K562 (cell line): ENCODE measurements around the gene NUFIP2.

Experiments
- AFF4 ChIP-seq: sonication (generic); formaldehyde crosslinking; IDR thresholded peaks from 2 replicates; pipeline ENCODE4 v1.8.0; 2023; ENCODE audit warnings: mild to moderate bottlenecking, missing genetic modification reagents
- ATF2 ChIP-seq: sonication (generic); formaldehyde crosslinking; IDR thresholded peaks from 2 replicates; pipeline ENCODE4 v1.8.1; 2022; ENCODE audit warnings: missing genetic modification reagents
- CTCF ChIP-seq, 3 experiments: IDR thresholded peaks in 2 of 3; conservative IDR thresholded peaks in 1 of 3; 2 replicates each; pipeline ENCODE4 v1.5.1; 2011 to 2012; ENCODE audit warnings: low read length in 3 of 3, mild to moderate bottlenecking in 3 of 3, control low read depth in 2 of 3, improper control_type of control experiment in 1 of 3, inconsistent platforms in 1 of 3, low read depth in 1 of 3, mixed read lengths in 1 of 3, moderate library complexity in 1 of 3; ENCODE audit not compliant: insufficient read depth in 2 of 3
- CUX1 ChIP-seq: fragments of 200-800 bp; sonication (Bioruptor generic); IDR thresholded peaks from 2 replicates; pipeline ENCODE4 v1.6.1; 2016; ENCODE audit warnings: missing genetic modification characterization, missing compliant biosample characterization
- DACH1 ChIP-seq: fragments of 450-650 bp; IDR thresholded peaks from 2 replicates; pipeline ENCODE4 v1.6.1; 2018; ENCODE audit not compliant: partially characterized antibody
- EP300 ChIP-seq: IDR thresholded peaks from 2 replicates; pipeline ENCODE4 v1.6.1; 2012; ENCODE audit warnings: low read length, improper control_type of control experiment
- IFI16 ChIP-seq: fragments of 250-450 bp; sonication (Bioruptor Pico); IDR thresholded peaks from 2 replicates; pipeline ENCODE4 v2.1.2; 2022; ENCODE audit warnings: mild to moderate bottlenecking, inconsistent platforms
- MECOM ChIP-seq: fragments of 250-450 bp; sonication (Bioruptor Pico); IDR thresholded peaks from 2 replicates; pipeline ENCODE4 v1.8.0; 2022; ENCODE audit warnings: inconsistent platforms
- NFYB ChIP-seq: IDR thresholded peaks from 2 replicates; pipeline ENCODE4 v1.6.1; 2011; ENCODE audit warnings: mild to moderate bottlenecking, moderate library complexity; ENCODE audit not compliant: insufficient read length; ENCODE audit errors: extremely low read depth
- SIN3A ChIP-seq, 2 experiments: fragments of 150-350 bp in 1 of 2; IDR thresholded peaks; 2 replicates each; pipeline ENCODE4 v1.6.1; 2011 to 2016; ENCODE audit warnings: borderline replicate concordance in 2 of 2, low read depth in 2 of 2, low read length in 2 of 2, mild to moderate bottlenecking in 2 of 2, moderate library complexity in 2 of 2; ENCODE audit not compliant: control insufficient read depth in 1 of 2
- SP1 ChIP-seq: sonication (generic); formaldehyde crosslinking; IDR thresholded peaks from 2 replicates; pipeline ENCODE4 v1.8.1; 2022; ENCODE audit warnings: mild to moderate bottlenecking, missing genetic modification reagents
- ZC3H11A ChIP-seq: IDR thresholded peaks from 2 replicates; pipeline ENCODE4 v1.6.1; 2012; ENCODE audit warnings: low read depth, low read length, improper control_type of control experiment
- TF ChIP-seq, protein P1 (sequence below), 2 experiments: IDR thresholded peaks in 1 of 2; conservative IDR thresholded peaks in 1 of 2; 2 replicates each; pipeline ENCODE4 v1.6.1; 2016; ENCODE audit warnings: low read depth in 2 of 2, mild to moderate bottlenecking in 1 of 2, missing compliant biosample characterization in 1 of 2, missing genetic modification characterization in 1 of 2, moderate library complexity in 1 of 2

DNA sequence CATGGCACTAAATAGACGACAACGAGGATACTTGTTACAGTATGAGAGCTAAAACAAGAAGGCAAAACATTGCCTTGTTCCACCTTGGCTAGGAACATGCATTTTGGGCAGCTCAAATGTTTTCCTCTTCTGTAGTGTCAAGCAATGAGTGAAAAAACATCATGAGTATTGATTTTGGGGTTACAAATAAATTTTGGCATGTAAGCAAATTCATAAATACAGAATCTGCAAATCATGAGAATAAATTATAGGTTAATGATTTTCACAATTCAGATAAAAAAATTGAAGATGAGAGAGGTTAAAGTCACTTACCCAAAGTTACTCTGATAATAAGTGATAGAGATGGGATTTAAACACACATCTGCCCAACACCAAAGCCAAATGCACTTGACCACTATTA, 28.4 kb upstream of the NUFIP2 start:
- TF ChIP-seq SIN3A (IDR thresholded peaks at IDR 0.05; ENCODE audit: borderline replicate concordance in 2 of 2, control insufficient read depth in 1 of 2, low read depth in 2 of 2, low read length in 2 of 2) (no peak), CUX1 (CRISPR knock-in tag) (no peak), MECOM (CRISPR knock-in tag) (no peak), SP1 (no peak), ATF2 (CRISPR knock-in tag) (no peak), NFYB (no peak), ZC3H11A (no peak), DACH1 (no peak), CTCF (IDR thresholded peaks at IDR 0.05 in 2 of 3, conservative IDR thresholded peaks at IDR 0.05 in 1 of 3; ENCODE audit: insufficient read depth in 2 of 3, low read depth in 1 of 3, low read length in 3 of 3) (no peak), AFF4 (CRISPR knock-in tag) (no peak), EP300 (no peak), IFI16 (no peak)
- TF ChIP-seq, protein P1, sequence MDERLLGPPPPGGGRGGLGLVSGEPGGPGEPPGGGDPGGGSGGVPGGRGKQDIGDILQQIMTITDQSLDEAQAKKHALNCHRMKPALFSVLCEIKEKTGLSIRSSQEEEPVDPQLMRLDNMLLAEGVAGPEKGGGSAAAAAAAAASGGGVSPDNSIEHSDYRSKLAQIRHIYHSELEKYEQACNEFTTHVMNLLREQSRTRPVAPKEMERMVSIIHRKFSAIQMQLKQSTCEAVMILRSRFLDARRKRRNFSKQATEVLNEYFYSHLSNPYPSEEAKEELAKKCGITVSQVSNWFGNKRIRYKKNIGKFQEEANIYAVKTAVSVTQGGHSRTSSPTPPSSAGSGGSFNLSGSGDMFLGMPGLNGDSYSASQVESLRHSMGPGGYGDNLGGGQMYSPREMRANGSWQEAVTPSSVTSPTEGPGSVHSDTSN (CRISPR knock-in tag; IDR thresholded peaks at IDR 0.05; ENCODE audit: low read depth), result no peak
- TF ChIP-seq, protein P1 (tag; conservative IDR thresholded peaks at IDR 0.05; ENCODE audit: low read depth), result no peak
